22Rv1 (cell line): ENCODE measurements around the gene TMEM150B.
A peak's percentile ranks its signal among the peaks of the same experiment; 100 is the strongest.

Experiments
- H3K27ac ChIP-seq: fragments of 450-650 bp; 2 replicates; pipeline ENCODE4 v1.5.1; 2017
- CTCF ChIP-seq: fragments of 450-650 bp; IDR thresholded peaks from 2 replicates; pipeline ENCODE4 v1.5.1; 2017; ENCODE audit warnings: mild to moderate bottlenecking
- ZFX ChIP-seq: fragments of 450-650 bp; IDR thresholded peaks from 2 replicates; pipeline ENCODE4 v1.6.1; 2017; ENCODE audit warnings: antibody characterized with exemption, borderline replicate concordance

The TMEM150B gene

GRCh38 chr19:55302318-55302703 is 22.8 kb downstream of the TMEM150B start:
- no peak overlapping the region for H3K27ac ChIP-seq
- no peak for TF ChIP-seq ZFX
- no peak for TF ChIP-seq CTCF

- no peak overlapping the region for H3K27ac ChIP-seq
- TF ChIP-seq ZFX (no peak), CTCF (peak; percentile 94)
These were observed 23.5 kb downstream of the TMEM150B start for GRCh38 chr19:55301459-55302317.

- no peak for TF ChIP-seq ZFX
- H3K27ac ChIP-seq: no peak overlapping the region
These were observed 24.2 kb downstream of the TMEM150B start for GRCh38 chr19:55300886-55301458.

- no peak overlapping the region for H3K27ac ChIP-seq
- no peak for TF ChIP-seq CTCF
- TF ChIP-seq ZFX: no peak
These were observed 25.1 kb downstream of the TMEM150B start for GRCh38 chr19:55299991-55300390.

GRCh38 chr19:55297267-55297666 is 27.9 kb downstream of the TMEM150B start:
- TF ChIP-seq ZFX (no peak), CTCF (no peak)

GRCh38 chr19:55289117-55289796 is 35.9 kb downstream of the TMEM150B start:
- no peak overlapping the region for H3K27ac ChIP-seq
- TF ChIP-seq ZFX (no peak), CTCF (no peak)

More at GRCh38 chr19:55297267-55297666, 27.9 kb downstream of the TMEM150B start:
- H3K27ac ChIP-seq: no peak overlapping the region

GRCh38 chr19:55287361-55288079 is 37.6 kb downstream of the TMEM150B start:
- no peak for TF ChIP-seq ZFX
- no peak for TF ChIP-seq CTCF
- no peak overlapping the region for H3K27ac ChIP-seq
